Neuronal stem cell (in vitro differentiated cells): ENCODE measurements around the gene LCN2.
A peak's percentile ranks its signal among the peaks of the same experiment; 100 is the strongest.

Experiments
- DNase-seq: peaks from one replicate; pipeline ENCODE4 v3.0.0-alpha.2; 2013; ENCODE audit warnings: low spot score
- H2AFZ ChIP-seq: one replicate; pipeline ENCODE4 v1.6.1; 2013; ENCODE audit warnings: mild to moderate bottlenecking, low read length, inconsistent platforms
- H2AK5ac ChIP-seq: 2 replicates; pipeline ENCODE4 v1.6.1; 2013; ENCODE audit warnings: low read depth, mild to moderate bottlenecking, inconsistent platforms, low read length, moderate library complexity, mixed read lengths
- H2BK120ac ChIP-seq: 2 replicates; pipeline ENCODE4 v1.6.1; 2013; ENCODE audit warnings: low read depth, mild to moderate bottlenecking, inconsistent platforms, low read length, moderate library complexity, mixed read lengths
- H2BK12ac ChIP-seq: one replicate; pipeline ENCODE4 v1.6.1; 2013; ENCODE audit warnings: low read length, inconsistent platforms
- H2BK15ac ChIP-seq: 2 replicates; pipeline ENCODE4 v1.6.1; 2013; ENCODE audit warnings: mild to moderate bottlenecking, low read length, inconsistent platforms, mixed read lengths
- H2BK5ac ChIP-seq: one replicate; pipeline ENCODE4 v1.6.1; 2013; ENCODE audit warnings: inconsistent platforms, mild to moderate bottlenecking, low read length, moderate library complexity
- H3K14ac ChIP-seq: one replicate; pipeline ENCODE4 v1.6.1; 2013; ENCODE audit warnings: low read length, inconsistent platforms
- H3K18ac ChIP-seq: 2 replicates; pipeline ENCODE4 v1.6.1; 2013; ENCODE audit warnings: low read length, inconsistent platforms
- H3K23ac ChIP-seq: 2 replicates; pipeline ENCODE4 v1.6.1; 2013; ENCODE audit warnings: low read depth, mild to moderate bottlenecking, mixed read lengths, low read length, inconsistent platforms; ENCODE audit not compliant: poor library complexity
- H3K27ac ChIP-seq: replicated peaks from 3 replicates; pipeline ENCODE4 v1.5.1; 2013; ENCODE audit warnings: low read length, inconsistent platforms
- H3K27me3 ChIP-seq, 3 experiments: 2 replicates each; pipeline ENCODE4 v1.6.1; 2013; ENCODE audit warnings: low read length in 3 of 3, mild to moderate bottlenecking in 2 of 3, inconsistent platforms in 1 of 3, low read depth in 1 of 3, mixed read lengths in 1 of 3, moderate library complexity in 1 of 3; ENCODE audit not compliant: control insufficient read depth in 3 of 3, insufficient read depth in 3 of 3
- H3K36me3 ChIP-seq, 2 donors: replicated peaks in 1 of 2; 2 replicates each; pipeline ENCODE4 v1.6.1; 2013; ENCODE audit warnings: low read length in 2 of 2; ENCODE audit not compliant: control insufficient read depth in 2 of 2, insufficient read depth in 2 of 2
- H3K4ac ChIP-seq: 2 replicates; pipeline ENCODE4 v1.6.1; 2013; ENCODE audit warnings: inconsistent platforms, mild to moderate bottlenecking, low read length, moderate library complexity
- H3K4me1 ChIP-seq, 2 donors: 1 replicate in 1 of 2; 2 replicates in 1 of 2; pipeline ENCODE4 v1.6.1; 2013; ENCODE audit warnings: low read length in 2 of 2, low read depth in 1 of 2; ENCODE audit not compliant: control insufficient read depth in 2 of 2, insufficient read depth in 1 of 2
- H3K4me2 ChIP-seq: one replicate; pipeline ENCODE4 v1.6.1; 2013; ENCODE audit warnings: mild to moderate bottlenecking, low read length, inconsistent platforms; ENCODE audit not compliant: insufficient read depth, poor library complexity, severe bottlenecking
- H3K4me3 ChIP-seq, 2 donors: 2 replicates each; pipeline ENCODE4 v1.5.1; 2013; ENCODE audit warnings: low read length in 2 of 2, mild to moderate bottlenecking in 2 of 2, inconsistent platforms in 1 of 2, moderate library complexity in 1 of 2
- H3K79me1 ChIP-seq: one replicate; pipeline ENCODE4 v1.6.1; 2013; ENCODE audit warnings: low read depth, mild to moderate bottlenecking, inconsistent platforms, low read length, moderate library complexity
- H3K9ac ChIP-seq: one replicate; pipeline ENCODE4 v1.6.1; 2013; ENCODE audit warnings: mild to moderate bottlenecking, low read depth, low read length, inconsistent platforms; ENCODE audit not compliant: poor library complexity
- H3K9me3 ChIP-seq, 2 donors: replicated peaks in 1 of 2; 2 replicates each; pipeline versions ENCODE3 to v1.6.1; 2013; ENCODE audit warnings: low read length in 2 of 2, mild to moderate bottlenecking in 2 of 2, inconsistent platforms in 1 of 2, low read depth in 1 of 2, mixed read lengths in 1 of 2, moderate library complexity in 1 of 2; ENCODE audit not compliant: control insufficient read depth in 2 of 2, insufficient read depth in 1 of 2
- H4K8ac ChIP-seq: one replicate; pipeline ENCODE4 v1.6.1; 2013; ENCODE audit warnings: low read depth, mild to moderate bottlenecking, inconsistent platforms, low read length, moderate library complexity
- H4K91ac ChIP-seq: one replicate; pipeline ENCODE4 v1.6.1; 2013; ENCODE audit warnings: low read length, low read depth, mild to moderate bottlenecking, inconsistent platforms; ENCODE audit not compliant: poor library complexity
- WGBS, 2 donors: extraction: QIAGEN DNeasy Blood & Tissue Kit; methylation state at CpG; one replicate each; pipeline ENCODE4 v1.1.7; 2013; ENCODE audit warnings: missing lambda C conversion rate in 2 of 2, mixed read lengths in 1 of 2; ENCODE audit not compliant: insufficient read length in 2 of 2, insufficient replicate concordance in 1 of 2; ENCODE audit errors: extremely low coverage in 2 of 2; 5-methylcytosine and 5-hydroxymethylcytosine counted together

The LCN2 gene

DNA sequence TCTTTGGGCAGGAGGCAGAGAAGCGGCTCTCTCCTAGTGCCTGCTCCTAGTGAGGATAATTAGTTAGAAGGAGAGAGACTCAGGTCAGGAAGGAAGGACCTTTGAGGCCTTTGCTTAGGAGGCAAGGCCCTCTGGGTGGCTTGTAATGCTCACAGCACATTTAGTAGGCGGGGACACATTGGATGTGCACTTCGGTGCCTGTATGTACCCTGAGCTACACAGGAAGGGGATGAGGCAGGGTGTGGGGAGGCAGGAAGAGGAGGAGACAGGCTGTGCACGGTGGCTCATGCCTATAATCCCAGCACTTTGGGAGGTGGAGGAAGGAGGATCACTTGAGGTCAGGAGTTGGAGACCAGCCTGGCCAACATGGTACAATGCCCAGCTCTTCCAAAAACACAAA lies 7.2 kb upstream of the LCN2 start:
- DNase-seq: no peak
- Histone ChIP-seq H3K79me1 (no peaks in the 10 kb centered on the region), H2BK12ac (no peak overlapping the region), H4K91ac (peak overlapping the region; percentile 68), H3K36me3 (no peaks in the 10 kb centered on the region), H3K4me2 (no peak overlapping the region), H3K18ac (peak overlapping the region; percentile 27), H3K9me3 (no peaks in the 10 kb centered on the region), H4K8ac (no peak overlapping the region), H3K14ac (no peak overlapping the region), H3K4me3 (no peak overlapping the region), H3K27me3 (peaks cover 0 to 3% (median 0%) of the 10 kb centered on the region in 3 experiments), H2AFZ (peak overlapping the region; percentile 57), H3K4me1 (peaks cover 2 to 4% of the 10 kb centered on the region in 2 donors), H2AK5ac (no peak overlapping the region), H3K4ac (no peak overlapping the region), H2BK5ac (no peak overlapping the region), H3K27ac (no peak overlapping the region), H3K23ac (peak overlapping the region; percentile 44), H2BK120ac (no peak overlapping the region), H2BK15ac (no peak overlapping the region), H3K9ac (no peak overlapping the region)
- no CpG with 5 or more reads among the region's 4 CpGs for WGBS, 2 donors

DNA sequence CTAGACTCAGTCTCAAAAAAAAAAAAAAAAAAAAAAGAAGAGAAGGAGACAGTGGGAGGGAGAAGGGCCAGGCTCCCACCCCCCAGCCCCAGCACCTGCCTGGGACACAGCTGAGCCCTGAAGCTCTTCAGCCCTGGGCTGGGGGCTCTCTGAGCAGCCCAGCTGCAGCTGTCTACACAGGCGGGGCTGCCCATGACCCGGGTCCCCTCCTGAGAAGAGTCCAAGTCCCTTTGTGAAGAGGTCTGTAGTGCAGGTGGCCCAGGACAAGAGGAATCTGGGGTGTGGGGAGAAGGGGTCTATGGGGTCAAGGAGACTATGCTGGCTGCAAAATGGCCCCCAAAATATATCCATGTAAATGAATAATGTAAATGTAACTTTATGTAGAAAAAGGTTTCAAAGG lies 6.7 kb upstream of the LCN2 start:
- Histone ChIP-seq H3K27me3 (peaks cover 0 to 3% (median 0%) of the 10 kb centered on the region in 3 experiments), H3K4me2 (no peak overlapping the region), H3K23ac (no peak overlapping the region), H3K14ac (no peak overlapping the region), H3K79me1 (no peaks in the 10 kb centered on the region), H4K91ac (no peak overlapping the region), H3K27ac (no peak overlapping the region), H3K4ac (no peak overlapping the region), H2BK120ac (no peak overlapping the region), H3K4me3 (no peak overlapping the region), H2AK5ac (no peak overlapping the region), H2BK15ac (no peak overlapping the region), H3K9me3 (no peaks in the 10 kb centered on the region), H2BK12ac (no peak overlapping the region), H4K8ac (no peak overlapping the region), H2BK5ac (no peak overlapping the region), H2AFZ (no peak overlapping the region), H3K36me3 (no peaks in the 10 kb centered on the region), H3K4me1 (peaks cover 0 to 4% of the 10 kb centered on the region in 2 donors), H3K18ac (no peak overlapping the region), H3K9ac (no peak overlapping the region)
- no peak for DNase-seq
- no CpG with 5 or more reads among the region's 2 CpGs for WGBS, 2 donors

DNA sequence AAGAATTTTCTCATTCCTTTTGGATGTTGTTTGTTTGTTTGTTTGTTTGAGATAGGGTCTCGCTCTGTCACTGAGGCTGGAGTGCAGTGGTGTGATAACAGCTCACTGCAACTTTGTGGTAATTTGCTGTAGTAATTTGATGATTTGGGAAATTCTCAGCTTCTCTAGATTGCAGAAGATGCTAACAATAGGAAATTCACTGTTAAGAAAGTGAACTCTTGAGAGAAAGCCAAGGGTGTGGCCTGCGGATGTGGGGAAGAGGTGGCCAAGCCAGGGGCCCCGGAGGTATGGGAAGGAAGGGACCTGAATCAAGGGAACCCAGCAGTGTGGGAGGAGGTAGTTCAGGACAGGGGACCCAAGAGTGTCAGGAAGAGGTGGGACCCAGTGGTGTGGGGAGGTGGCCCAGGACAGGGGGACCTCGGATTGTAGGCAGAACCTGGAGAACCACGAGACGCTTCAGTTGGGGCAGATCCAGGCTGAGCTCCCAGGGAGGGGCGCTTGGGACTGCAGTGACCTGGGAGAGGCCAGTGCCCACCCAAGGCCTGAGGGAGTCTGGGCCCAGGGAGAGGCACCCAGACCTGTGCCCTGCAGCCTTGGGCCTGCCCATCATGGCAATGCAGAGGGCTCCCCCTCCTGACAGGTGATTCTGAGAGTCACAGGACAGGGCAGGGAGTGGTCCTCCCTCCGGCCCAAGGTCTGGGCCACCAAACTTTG lies 5.6 kb upstream of the LCN2 start:
- WGBS, 2 donors: no CpG with 5 or more reads among the region's 8 CpGs
- Histone ChIP-seq H3K4me3 (no peak overlapping the region), H2AK5ac (peak overlapping the region; percentile 25), H3K9me3 (no peaks in the 10 kb centered on the region), H3K27ac (no peak overlapping the region), H3K36me3 (no peaks in the 10 kb centered on the region), H3K4me2 (no peak overlapping the region), H3K14ac (no peak overlapping the region), H3K27me3 (no peaks in the 10 kb centered on the region), H2BK15ac (peak overlapping the region; percentile 89), H4K8ac (no peak overlapping the region), H3K23ac (no peak overlapping the region), H3K4ac (no peak overlapping the region), H2BK120ac (no peak overlapping the region), H3K79me1 (no peaks in the 10 kb centered on the region), H4K91ac (no peak overlapping the region), H3K9ac (no peak overlapping the region), H2AFZ (no peak overlapping the region), H2BK5ac (no peak overlapping the region), H3K4me1 (peaks cover 0 to 11% of the 10 kb centered on the region in 2 donors), H3K18ac (no peak overlapping the region), H2BK12ac (no peak overlapping the region)
- DNase-seq: no peak

DNA sequence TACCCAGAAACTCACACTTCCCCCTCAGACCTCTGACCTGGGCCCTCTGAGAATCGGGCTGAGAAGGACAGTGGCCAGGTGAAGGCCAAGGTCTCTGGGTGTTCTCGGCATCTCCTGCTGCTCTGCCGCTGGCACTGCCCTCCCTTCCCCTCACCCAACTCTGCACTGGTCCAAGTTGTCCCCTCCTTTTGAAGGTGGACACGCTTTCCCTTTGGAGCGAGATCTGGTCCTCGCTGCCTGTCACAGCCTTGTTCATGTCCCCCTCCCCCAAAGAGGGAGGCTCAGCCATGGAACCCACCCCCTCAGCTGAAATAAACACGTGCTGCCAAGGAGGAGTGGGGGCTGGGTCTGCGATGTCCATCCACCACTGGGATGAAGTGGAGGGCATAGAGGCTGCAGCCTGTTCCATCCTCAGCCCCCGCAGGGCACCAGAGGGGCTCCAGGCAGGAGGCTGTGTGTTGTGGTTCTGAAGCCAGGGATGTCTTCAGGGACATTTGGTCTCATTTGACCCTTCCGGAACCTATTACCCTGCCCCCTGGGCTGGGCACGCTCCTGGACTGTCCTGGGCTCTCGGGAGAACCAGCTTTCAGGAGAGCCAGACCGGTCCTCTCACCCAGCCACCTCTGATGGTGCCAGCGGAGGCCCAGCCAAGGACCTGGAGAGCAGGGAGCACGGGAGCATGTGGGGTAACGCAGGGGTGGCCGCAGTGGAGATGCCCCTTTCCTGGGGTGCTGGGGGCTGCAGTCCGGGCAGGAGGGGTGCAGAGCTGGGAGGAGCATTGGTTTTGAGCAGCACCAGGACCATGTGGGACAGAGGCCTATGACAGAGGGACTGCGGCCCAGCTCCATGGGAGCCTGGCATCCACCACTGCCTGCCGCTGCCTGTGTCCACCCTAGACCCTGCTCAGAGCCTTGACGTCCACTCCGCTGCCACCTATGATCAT lies 4.7 kb upstream of the LCN2 start:
- H3K4ac ChIP-seq: no peak overlapping the region
- no peak overlapping the region for H3K4me2 ChIP-seq
- H3K4me1 ChIP-seq: peaks cover 0 to 16% of the 10 kb centered on the region in 2 donors
- H3K9ac ChIP-seq: no peak overlapping the region
- H2BK5ac ChIP-seq: peak overlapping the region; percentile 43
- no peak for DNase-seq
- H3K79me1 ChIP-seq: no peaks in the 10 kb centered on the region
- H3K27me3 ChIP-seq: no peaks in the 10 kb centered on the region
- H3K14ac ChIP-seq: no peak overlapping the region
- no peak overlapping the region for H2BK12ac ChIP-seq
- H2AK5ac ChIP-seq: peak overlapping the region; percentile 75
- peak overlapping the region; percentile 89 for H2BK15ac ChIP-seq
- H3K9me3 ChIP-seq: no peaks in the 10 kb centered on the region
- H2BK120ac ChIP-seq: peak overlapping the region; percentile 76
- no CpG with 5 or more reads among the region's 22 CpGs for WGBS, 2 donors
- no peak overlapping the region for H4K91ac ChIP-seq
- no peaks in the 10 kb centered on the region for H3K36me3 ChIP-seq
- H3K4me3 ChIP-seq: no peak overlapping the region
- peak overlapping the region; percentile 65 for H3K23ac ChIP-seq
- no peak overlapping the region for H4K8ac ChIP-seq
- peak overlapping the region; percentile 80 for H3K18ac ChIP-seq
- no peak overlapping the region for H2AFZ ChIP-seq
- H3K27ac ChIP-seq: no peak overlapping the region
